Activated T-cell treated with anti-CD3 and anti-CD28 coated beads, Interleukin-2, amount 50 U/mL, for 4 hours (primary cell): Measurements from ENCODE around the gene SRPK3. TPM values are rescaled to one million over a fixed set of nuclear protein-coding genes. Genes with fewer than 3 reads are reported as not detected.
"Not testable (repeated sequence)": the region's sequence is repeated elsewhere in the genome, so short reads cannot be mapped to it uniquely, and the experiment has no call there.

Experiments used
- ATAC-seq, 2 donors: fragments of 200-7000 bp; cut with Tn5 transposase; one replicate each; pipeline ENCODE4 v1.10.0; 2021
- DNase-seq: peaks from one replicate; pipeline ENCODE4 v3.0.0-alpha.2; 2020
- H3K27me3 Mint-ChIP-seq: one replicate; pipeline ENCODE4 v1.8.0; 2021; ENCODE audit warnings: low read depth, mixed read lengths
- H3K36me3 Mint-ChIP-seq: one replicate; pipeline ENCODE4 v1.8.0; 2022; ENCODE audit warnings: mixed read lengths; ENCODE audit not compliant: insufficient read depth
- H3K4me1 Mint-ChIP-seq: one replicate; pipeline ENCODE4 v1.8.0; 2021; ENCODE audit warnings: low read depth, mixed read lengths
- H3K4me3 Mint-ChIP-seq: one replicate; pipeline ENCODE4 v1.8.0; 2021; ENCODE audit warnings: mild to moderate bottlenecking, moderate library complexity, mixed read lengths
- H3K9me3 Mint-ChIP-seq: one replicate; pipeline ENCODE4 v1.8.0; 2021; ENCODE audit warnings: mixed read lengths
- total RNA-seq, 3 donors: library from RNA; stranded (reverse); gene quantifications; one replicate each; pipeline ENCODE4 v1.2.1, GENCODE V29; 2021

Gene SRPK3
- total RNA-seq, 3 donors from 2014 or later = not detected

GRCh38 chrX:153742111-153742510 lies 38.7 kb upstream of the SRPK3 start:
- H3K9me3 Mint-ChIP-seq, ATAC-seq, DNase-seq, H3K36me3 Mint-ChIP-seq, H3K27me3 Mint-ChIP-seq, H3K4me3 Mint-ChIP-seq: not testable (repeated sequence)
- H3K4me1 Mint-ChIP-seq = peaks cover 24% of the 10 kb centered on the region

- H3K4me3 Mint-ChIP-seq = not testable (repeated sequence)
Measured at GRCh38 chrX:153742796-153743467, 37.9 kb upstream of the SRPK3 start.

GRCh38 chrX:153743468-153744209 lies 37.2 kb upstream of the SRPK3 start:
- H3K4me1 Mint-ChIP-seq = peaks cover 24% of the 10 kb centered on the region
- H3K4me3 Mint-ChIP-seq, H3K36me3 Mint-ChIP-seq, H3K27me3 Mint-ChIP-seq, ATAC-seq, H3K9me3 Mint-ChIP-seq, DNase-seq: not testable (repeated sequence)

More at GRCh38 chrX:153742796-153743467, 37.9 kb upstream of the SRPK3 start:
- ATAC-seq, H3K9me3 Mint-ChIP-seq, DNase-seq, H3K36me3 Mint-ChIP-seq, H3K27me3 Mint-ChIP-seq: not testable (repeated sequence)
- peaks cover 24% of the 10 kb centered on the region for H3K4me1 Mint-ChIP-seq

GRCh38 chrX:153744210-153745066 lies 36.4 kb upstream of the SRPK3 start:
- Mint-ChIP-seq H3K4me1 (peaks cover 22% of the 10 kb centered on the region), H3K27me3 (peaks cover 3% of the 10 kb centered on the region), H3K4me3 (peak overlapping the region; percentile 19), H3K36me3 (no peaks in the 10 kb centered on the region), H3K9me3 (no peaks in the 10 kb centered on the region)
- ATAC-seq (no peak), DNase-seq (no peak)

- not testable (repeated sequence) for H3K9me3 Mint-ChIP-seq, H3K36me3 Mint-ChIP-seq, DNase-seq, H3K27me3 Mint-ChIP-seq, H3K4me3 Mint-ChIP-seq, ATAC-seq
- H3K4me1 Mint-ChIP-seq = peaks cover 16% of the 10 kb centered on the region
Measured at GRCh38 chrX:153745067-153745433, 35.8 kb upstream of the SRPK3 start.

- Mint-ChIP-seq H3K4me3 (no peak overlapping the region), H3K27me3 (peaks cover 3% of the 10 kb centered on the region), H3K4me1 (peaks cover 6% of the 10 kb centered on the region), H3K9me3 (no peaks in the 10 kb centered on the region), H3K36me3 (no peaks in the 10 kb centered on the region)
- DNase-seq (no peak), ATAC-seq (no peak)
Measured at GRCh38 chrX:153746359-153746758, 34.5 kb upstream of the SRPK3 start.

GRCh38 chrX:153746991-153747390 lies 33.9 kb upstream of the SRPK3 start:
- H3K4me3 Mint-ChIP-seq, H3K4me1 Mint-ChIP-seq, ATAC-seq, H3K36me3 Mint-ChIP-seq, DNase-seq, H3K9me3 Mint-ChIP-seq, H3K27me3 Mint-ChIP-seq: not testable (repeated sequence)

GRCh38 chrX:153749017-153749416 lies 31.8 kb upstream of the SRPK3 start:
- not testable (repeated sequence) for ATAC-seq, DNase-seq, H3K27me3 Mint-ChIP-seq, H3K9me3 Mint-ChIP-seq, H3K36me3 Mint-ChIP-seq, H3K4me1 Mint-ChIP-seq, H3K4me3 Mint-ChIP-seq

GRCh38 chrX:153750127-153750774 lies 30.6 kb upstream of the SRPK3 start:
- DNase-seq = no peak
- Mint-ChIP-seq H3K4me1 (no peaks in the 10 kb centered on the region), H3K36me3 (no peaks in the 10 kb centered on the region), H3K27me3 (no peaks in the 10 kb centered on the region), H3K9me3 (no peaks in the 10 kb centered on the region), H3K4me3 (no peak overlapping the region)
- ATAC-seq = no peak

- ATAC-seq = no peak
- Mint-ChIP-seq H3K9me3 (no peaks in the 10 kb centered on the region), H3K27me3 (no peaks in the 10 kb centered on the region)
Measured at GRCh38 chrX:153755136-153755535, 25.7 kb upstream of the SRPK3 start.

GRCh38 chrX:153761863-153762262 lies 19.0 kb upstream of the SRPK3 start:
- ATAC-seq = no peak
- DNase-seq = no peak
- H3K9me3 Mint-ChIP-seq = no peaks in the 10 kb centered on the region
- no peaks in the 10 kb centered on the region for H3K27me3 Mint-ChIP-seq
- no peak overlapping the region for H3K4me3 Mint-ChIP-seq
- H3K4me1 Mint-ChIP-seq = peaks cover 6% of the 10 kb centered on the region
- no peaks in the 10 kb centered on the region for H3K36me3 Mint-ChIP-seq

More at GRCh38 chrX:153755136-153755535, 25.7 kb upstream of the SRPK3 start:
- H3K4me1 Mint-ChIP-seq = no peaks in the 10 kb centered on the region
- no peak overlapping the region for H3K4me3 Mint-ChIP-seq
- no peak for DNase-seq
- no peaks in the 10 kb centered on the region for H3K36me3 Mint-ChIP-seq

GRCh38 chrX:153762626-153763173 lies 18.1 kb upstream of the SRPK3 start:
- Mint-ChIP-seq H3K27me3 (no peaks in the 10 kb centered on the region), H3K36me3 (no peaks in the 10 kb centered on the region)

GRCh38 chrX:153763298-153763932 lies 17.4 kb upstream of the SRPK3 start:
- Mint-ChIP-seq H3K4me3 (no peak overlapping the region), H3K9me3 (no peaks in the 10 kb centered on the region), H3K27me3 (no peaks in the 10 kb centered on the region), H3K4me1 (peaks cover 7% of the 10 kb centered on the region), H3K36me3 (no peaks in the 10 kb centered on the region)
- no peak for DNase-seq
- no peak for ATAC-seq

More at GRCh38 chrX:153762626-153763173, 18.1 kb upstream of the SRPK3 start:
- H3K9me3 Mint-ChIP-seq = no peaks in the 10 kb centered on the region
- ATAC-seq (no peak), DNase-seq (no peak)
- H3K4me1 Mint-ChIP-seq = peaks cover 6% of the 10 kb centered on the region
- no peak overlapping the region for H3K4me3 Mint-ChIP-seq
